HL-60 (cell line): ENCODE measurements around the gene SLC15A1.

Source experiments
- CTCF ChIP-seq: IDR thresholded peaks from one replicate; pipeline ENCODE4 v1.5.1; 2011; ENCODE audit warnings: low read length, control low read depth, inconsistent platforms; ENCODE audit not compliant: insufficient read depth
- POLR2AphosphoS5 ChIP-seq: IDR thresholded peaks from 2 replicates; pipeline ENCODE4 v1.6.1; 2012; ENCODE audit warnings: low read depth
- REST ChIP-seq: IDR thresholded peaks from 2 replicates; pipeline ENCODE4 v1.6.1; 2012; ENCODE audit warnings: low read depth; ENCODE audit not compliant: insufficient replicate concordance

GRCh38 chr13:98706446-98707110 is 45.9 kb downstream of the SLC15A1 start:
- no peak for TF ChIP-seq CTCF
- TF ChIP-seq REST, result no peak
- TF ChIP-seq POLR2AphosphoS5, result no peak
